DMS114 treated with DMSO at 0.1 percent for 48 hours (cell line): Measurements from ENCODE around the gene C1QTNF1.

Experiments used
- DNase-seq: peaks from one replicate; lab custom pipeline; 2025; ENCODE audit not compliant: unreplicated experiment; lab: John Stamatoyannopoulos, UW

Gene C1QTNF1

GRCh38 chr17:79039171-79039570, 15.2 kb downstream of the C1QTNF1 start:
- no peak for DNase-seq

- no peak for DNase-seq
These were observed 15.9 kb downstream of the C1QTNF1 start for GRCh38 chr17:79039886-79040285.

GRCh38 chr17:79041041-79041570, 17.1 kb downstream of the C1QTNF1 start:
- DNase-seq = no peak

- DNase-seq = no peak
These were observed 17.9 kb downstream of the C1QTNF1 start for GRCh38 chr17:79041723-79042420.

GRCh38 chr17:79042421-79043190, 18.6 kb downstream of the C1QTNF1 start:
- DNase-seq = no peak

- no peak for DNase-seq
These were observed 19.4 kb downstream of the C1QTNF1 start for GRCh38 chr17:79043191-79043930.

GRCh38 chr17:79043931-79044320, 20.0 kb downstream of the C1QTNF1 start:
- DNase-seq = no peak

GRCh38 chr17:79044462-79044861, 20.5 kb downstream of the C1QTNF1 start:
- DNase-seq = no peak

- no peak for DNase-seq
These were observed 21.2 kb downstream of the C1QTNF1 start for GRCh38 chr17:79045001-79045729.

GRCh38 chr17:79045842-79046196, 21.9 kb downstream of the C1QTNF1 start:
- peak; percentile 36 for DNase-seq

GRCh38 chr17:79046197-79046915, 22.4 kb downstream of the C1QTNF1 start:
- no peak for DNase-seq

- DNase-seq = no peak
These were observed 22.9 kb downstream of the C1QTNF1 start for GRCh38 chr17:79046916-79047280.

- DNase-seq = no peak
These were observed 23.4 kb downstream of the C1QTNF1 start for GRCh38 chr17:79047291-79047920.

- DNase-seq = no peak
These were observed 24.2 kb downstream of the C1QTNF1 start for GRCh38 chr17:79047923-79048825.

- DNase-seq = no peak
These were observed 25.1 kb downstream of the C1QTNF1 start for GRCh38 chr17:79048826-79049755.

- DNase-seq = no peak
These were observed 25.9 kb downstream of the C1QTNF1 start for GRCh38 chr17:79049821-79050220.

- no peak for DNase-seq
These were observed 26.6 kb downstream of the C1QTNF1 start for GRCh38 chr17:79050551-79050950.

GRCh38 chr17:79051306-79051705, 27.3 kb downstream of the C1QTNF1 start:
- DNase-seq = no peak
